Epithelial cell of prostate (primary cell): ENCODE results near the gene SPATA31C1.
"Not testable (repeated sequence)": the region's sequence is repeated elsewhere in the genome, so short reads cannot be mapped to it uniquely, and the experiment has no call there.

Experiments
- DNase-seq: peaks from one replicate; pipeline ENCODE4 v3.0.0-alpha.2; 2011; ENCODE audit warnings: low read depth, low spot score
- H3K27ac ChIP-seq: fragments of 450-650 bp; 2 replicates; pipeline ENCODE4 v1.5.1; 2017; ENCODE audit warnings: mild to moderate bottlenecking

Gene SPATA31C1

GRCh38 chr9:87929152-87929551, 11.4 kb downstream of the SPATA31C1 start:
- not testable (repeated sequence) for H3K27ac ChIP-seq, DNase-seq

DNA sequence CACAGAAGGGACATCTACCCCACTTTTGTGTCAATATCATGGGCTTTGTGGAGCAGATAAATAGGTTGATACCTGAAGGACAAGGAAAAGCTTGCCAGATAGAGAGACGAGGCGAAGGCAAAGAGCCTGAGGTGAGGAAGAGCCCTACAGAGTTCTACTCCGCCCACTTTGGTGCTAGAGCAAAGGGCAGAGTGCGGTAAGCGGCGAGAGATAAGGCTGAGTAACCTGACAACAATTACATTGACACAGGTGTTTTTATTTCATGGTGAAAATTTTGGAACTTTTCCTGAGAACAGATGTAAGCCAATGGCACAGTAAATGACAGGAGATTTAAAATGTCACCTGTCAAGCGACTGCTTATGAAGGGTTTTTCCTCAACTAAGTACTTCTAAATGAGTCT, 16.7 kb downstream of the SPATA31C1 start:
- H3K27ac ChIP-seq, DNase-seq: not testable (repeated sequence)

DNA sequence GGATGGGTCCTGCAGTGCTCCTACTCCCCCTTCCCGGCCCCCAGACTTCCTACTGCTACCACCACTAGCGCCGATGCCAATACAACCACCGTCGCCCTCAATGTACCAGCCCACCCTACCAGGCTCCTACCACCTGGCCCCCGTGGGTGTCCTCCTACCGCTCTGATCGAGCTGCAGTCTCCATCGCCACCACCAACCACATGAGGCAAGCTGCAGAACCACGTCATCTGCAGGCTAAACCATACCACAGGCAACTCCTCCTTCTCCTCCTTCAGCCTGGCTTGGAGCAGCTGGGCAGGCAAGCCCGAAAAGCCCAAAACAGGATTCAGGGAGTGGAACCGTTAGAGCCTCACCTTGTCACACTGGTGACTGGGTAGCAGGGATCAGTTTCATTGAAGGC, 19.6 kb downstream of the SPATA31C1 start:
- H3K27ac ChIP-seq, DNase-seq: not testable (repeated sequence)

DNA sequence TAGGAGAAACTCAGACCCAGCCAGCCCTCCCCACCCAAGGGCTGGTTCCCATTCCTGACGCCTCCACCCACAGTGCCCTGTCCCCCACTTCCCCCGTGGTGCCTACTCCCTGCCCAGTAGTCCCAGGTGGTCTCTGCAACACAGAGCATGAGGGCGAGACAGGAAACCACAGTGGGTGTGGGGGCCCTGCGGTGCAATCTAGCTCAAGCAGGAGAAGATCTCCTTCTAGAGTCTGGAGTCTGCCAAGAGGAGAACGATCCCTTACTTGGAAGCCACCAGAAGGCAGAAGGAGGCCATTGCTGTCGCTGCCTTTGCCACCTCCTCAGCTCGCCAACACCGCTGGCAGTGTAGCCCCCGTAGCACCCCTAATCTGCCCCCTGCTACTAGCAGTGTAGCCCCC, 20.2 kb downstream of the SPATA31C1 start:
- H3K27ac ChIP-seq, DNase-seq: not testable (repeated sequence)

DNA sequence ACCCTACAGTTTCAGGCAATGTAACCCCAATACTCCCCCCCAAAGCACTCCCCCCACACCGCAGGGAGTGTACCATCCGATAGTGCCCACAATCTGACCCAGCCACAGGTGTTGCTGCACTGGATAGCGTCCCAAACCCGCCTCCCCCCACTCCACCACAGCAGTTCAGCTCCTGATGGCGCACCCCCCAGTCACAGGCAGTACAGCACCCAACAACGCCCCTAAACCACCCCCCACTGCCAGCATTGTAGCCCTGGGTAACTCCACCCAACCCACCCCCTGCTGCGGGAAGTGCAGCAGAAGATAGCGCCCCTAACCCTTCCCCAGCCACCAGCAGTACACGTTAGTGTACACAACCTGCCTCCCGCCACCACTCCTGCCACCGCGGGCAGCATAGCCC, 20.6 kb downstream of the SPATA31C1 start:
- H3K27ac ChIP-seq, DNase-seq: not testable (repeated sequence)

DNA sequence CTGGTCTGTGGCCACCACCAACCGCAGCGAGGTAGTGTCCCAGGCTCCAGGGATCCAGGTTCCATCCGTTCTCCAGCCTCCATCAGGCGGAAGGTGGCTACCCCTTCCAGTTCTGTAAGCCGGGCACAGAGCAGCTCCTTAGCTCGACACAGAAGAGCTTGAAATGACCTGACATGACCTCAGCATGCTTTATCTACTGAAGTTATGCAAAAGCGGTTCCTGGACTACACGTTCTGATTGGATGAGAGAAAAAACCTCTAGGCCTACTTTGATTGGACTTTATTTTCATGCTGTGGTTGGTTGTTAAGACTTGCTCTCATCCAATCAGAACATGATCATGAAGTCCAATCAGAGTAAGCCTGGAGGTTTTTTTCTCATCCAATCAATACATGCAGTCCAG, 21.3 kb downstream of the SPATA31C1 start:
- H3K27ac ChIP-seq, DNase-seq: not testable (repeated sequence)

DNA sequence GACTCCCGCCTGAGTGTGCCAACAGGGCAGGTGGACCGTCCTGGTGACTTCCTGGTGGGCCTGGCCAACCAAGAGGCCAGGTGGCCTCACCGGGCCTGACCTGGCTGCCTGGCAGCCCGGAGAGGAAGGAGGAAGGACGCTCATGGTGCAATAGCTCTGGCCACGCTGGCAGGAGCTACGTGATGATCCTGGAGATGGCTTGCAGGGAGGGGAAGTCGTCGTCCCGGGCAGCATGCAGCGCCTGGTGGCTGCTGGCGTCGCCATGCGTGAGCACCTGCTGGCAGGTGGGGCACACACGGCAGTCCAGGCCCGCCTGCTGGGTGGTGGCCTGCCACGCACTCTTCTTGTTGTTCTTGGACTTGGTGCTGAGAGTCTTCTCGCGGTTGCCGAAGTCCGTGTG, 26.3 kb downstream of the SPATA31C1 start:
- no peak for DNase-seq
- H3K27ac ChIP-seq, result no peak overlapping the region

- no peak for DNase-seq
- H3K27ac ChIP-seq, result no peak overlapping the region
These were observed 26.9 kb downstream of the SPATA31C1 start for GRCh38 chr9:87944682-87945081.

DNA sequence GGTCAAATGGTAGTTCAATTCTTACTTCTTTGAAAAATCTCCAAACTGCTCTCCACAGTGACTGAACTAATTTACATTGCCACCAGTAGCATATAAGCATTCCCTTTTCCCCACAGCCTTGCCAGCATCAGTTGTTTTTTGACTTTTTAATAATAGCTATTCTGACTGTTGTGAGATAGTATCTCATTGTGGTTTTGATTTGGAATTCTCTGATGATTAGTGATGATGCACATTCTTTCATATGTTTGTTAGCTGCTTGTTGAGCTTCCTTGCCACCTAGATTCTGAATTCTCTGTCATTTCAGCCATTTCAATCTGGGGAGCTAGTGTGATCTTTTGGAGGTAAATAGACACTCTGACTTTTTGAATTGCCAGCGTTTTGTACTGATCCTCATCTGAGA, 32.5 kb downstream of the SPATA31C1 start:
- H3K27ac ChIP-seq, result no peak overlapping the region
- DNase-seq, result no peak

DNA sequence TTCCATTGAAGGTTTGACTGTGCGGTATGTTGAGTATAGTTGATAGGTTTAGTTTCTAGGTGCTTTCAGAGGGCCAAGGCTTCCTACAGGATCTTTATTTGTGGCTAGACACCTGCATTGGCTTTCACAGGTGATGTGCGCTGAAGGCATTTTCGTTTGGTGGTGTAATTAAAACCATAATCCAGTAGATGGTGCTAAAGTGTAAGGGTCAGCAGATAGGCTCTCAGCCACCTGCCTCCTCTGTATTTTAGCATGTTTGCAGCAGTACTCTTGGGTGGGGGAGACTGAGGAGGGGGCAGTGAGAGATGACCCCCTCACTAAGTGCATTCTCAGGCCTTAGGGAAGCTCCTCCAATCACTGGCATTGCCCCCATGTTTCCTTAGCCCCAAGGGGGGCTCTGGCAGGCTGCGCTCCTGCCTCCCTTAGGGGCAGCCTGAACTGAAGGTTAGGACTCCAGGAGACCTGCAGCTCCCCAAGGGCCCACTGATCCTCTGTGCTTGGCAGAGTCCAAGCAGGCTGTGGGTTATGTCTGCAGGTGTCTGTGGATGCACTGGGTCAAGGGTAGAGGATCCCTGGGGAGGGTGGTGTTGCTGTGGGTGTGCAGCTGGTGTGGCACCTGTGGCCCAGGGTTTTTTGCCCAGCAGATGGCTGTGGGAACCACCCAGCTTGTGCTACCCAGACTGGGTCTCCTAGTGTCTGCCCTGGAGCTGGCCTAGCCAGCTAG, 33.2 kb downstream of the SPATA31C1 start:
- H3K27ac ChIP-seq, result no peak overlapping the region
- no peak for DNase-seq

DNA sequence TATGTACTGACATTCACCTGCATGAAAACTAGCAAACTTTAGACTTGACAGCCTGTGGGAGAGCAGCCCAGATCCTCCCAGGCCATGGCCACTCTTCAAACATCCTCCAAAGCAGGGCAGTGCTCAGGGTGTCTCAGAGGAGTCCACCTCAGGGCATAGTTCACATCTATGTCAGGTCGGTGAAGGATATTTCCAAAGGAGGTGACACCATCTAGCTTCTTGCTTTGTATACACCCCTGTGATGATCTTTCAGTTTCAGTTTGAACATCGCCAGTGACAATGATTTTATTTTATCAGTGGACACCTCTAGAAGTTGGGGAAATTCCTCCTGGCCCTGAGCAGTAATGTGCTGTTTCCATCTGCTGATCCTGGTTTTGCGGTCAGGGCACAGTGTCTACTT, 36.5 kb downstream of the SPATA31C1 start:
- no peak overlapping the region for H3K27ac ChIP-seq
- DNase-seq, result no peak

DNA sequence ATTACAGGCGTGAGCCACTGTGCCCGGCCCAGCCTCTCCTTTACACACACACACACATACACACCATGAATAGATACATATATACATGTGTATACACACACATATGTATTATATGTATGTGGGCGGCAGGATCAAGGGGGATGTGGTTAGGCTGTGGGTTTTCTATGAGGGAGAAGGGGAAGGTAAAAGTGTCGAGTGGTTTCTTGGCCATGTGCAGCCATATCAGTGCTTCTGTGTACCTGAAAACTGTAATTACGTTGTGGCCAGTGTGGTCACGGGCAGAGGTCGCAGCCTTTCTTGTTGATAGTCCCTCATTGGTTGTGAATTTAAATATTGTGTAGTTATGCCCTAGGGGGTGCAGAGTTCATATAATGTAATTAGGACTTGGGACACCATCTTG, 40.1 kb downstream of the SPATA31C1 start:
- H3K27ac ChIP-seq, result no peak overlapping the region
- no peak for DNase-seq

- DNase-seq, result no peak
- no peak overlapping the region for H3K27ac ChIP-seq
These were observed 40.8 kb downstream of the SPATA31C1 start for GRCh38 chr9:87958591-87958990.

GRCh38 chr9:87959916-87960581, 42.3 kb downstream of the SPATA31C1 start:
- DNase-seq, result no peak
- no peak overlapping the region for H3K27ac ChIP-seq

DNA sequence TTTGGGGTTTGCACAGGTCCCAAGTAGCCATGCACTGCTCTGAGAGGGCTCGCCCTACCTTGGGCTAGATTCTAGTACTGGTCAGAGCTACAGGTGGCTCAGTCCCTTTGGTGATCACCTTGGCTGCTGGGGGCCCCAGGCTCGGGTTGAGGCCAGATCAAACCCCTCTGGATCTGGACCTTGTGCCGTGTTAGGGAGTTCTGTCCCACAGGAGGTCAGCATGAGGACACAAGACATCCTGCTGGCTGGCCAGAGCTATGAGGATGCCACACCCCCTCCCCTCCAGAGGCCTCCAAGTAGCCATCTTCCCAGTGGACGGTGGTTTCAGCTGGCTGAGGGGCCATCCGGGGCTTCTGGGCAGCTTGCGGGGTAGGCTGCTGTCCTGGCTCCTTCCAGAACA, 46.0 kb downstream of the SPATA31C1 start:
- no peak for DNase-seq
- no peak overlapping the region for H3K27ac ChIP-seq

DNA sequence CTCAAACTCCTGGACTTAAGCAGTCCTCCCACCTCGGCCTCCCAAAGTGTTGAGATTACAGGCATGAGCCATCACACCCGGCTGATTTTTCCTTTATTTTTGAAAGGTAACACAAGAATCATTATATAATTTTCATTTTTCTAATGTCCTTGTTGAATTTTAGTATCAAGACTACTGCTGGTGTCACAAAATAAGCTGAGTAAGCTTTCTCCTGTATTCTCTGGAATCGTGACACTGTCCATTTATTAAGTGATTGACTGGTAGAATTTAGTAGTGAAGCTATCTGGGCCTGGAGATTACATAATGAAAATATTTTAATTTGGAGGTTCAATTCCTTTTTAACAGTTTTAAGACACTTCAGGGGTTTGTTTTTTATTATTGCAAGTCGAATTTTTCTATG, 47.1 kb downstream of the SPATA31C1 start:
- H3K27ac ChIP-seq, result no peak overlapping the region
- DNase-seq, result no peak

DNA sequence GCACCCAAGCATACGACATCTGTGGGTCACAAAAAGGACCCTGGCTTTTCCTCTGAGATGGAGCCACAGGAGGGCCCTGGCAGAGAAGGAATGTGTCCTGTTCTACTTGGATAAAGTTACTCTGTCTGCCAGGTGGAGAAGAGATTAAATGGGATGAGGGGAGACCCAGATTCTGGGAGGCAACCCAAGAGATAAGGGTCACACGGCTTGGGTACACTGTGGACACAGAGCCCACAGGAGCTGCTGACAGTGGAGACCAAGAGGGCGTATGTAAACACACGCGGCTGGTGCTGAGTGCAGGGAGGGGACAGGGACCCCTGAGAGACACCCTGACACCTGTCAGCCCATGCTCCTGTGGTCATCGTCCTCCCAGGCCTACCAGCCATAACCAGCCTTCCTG, 50.4 kb downstream of the SPATA31C1 start:
- H3K27ac ChIP-seq, result no peak overlapping the region
- DNase-seq, result no peak

DNA sequence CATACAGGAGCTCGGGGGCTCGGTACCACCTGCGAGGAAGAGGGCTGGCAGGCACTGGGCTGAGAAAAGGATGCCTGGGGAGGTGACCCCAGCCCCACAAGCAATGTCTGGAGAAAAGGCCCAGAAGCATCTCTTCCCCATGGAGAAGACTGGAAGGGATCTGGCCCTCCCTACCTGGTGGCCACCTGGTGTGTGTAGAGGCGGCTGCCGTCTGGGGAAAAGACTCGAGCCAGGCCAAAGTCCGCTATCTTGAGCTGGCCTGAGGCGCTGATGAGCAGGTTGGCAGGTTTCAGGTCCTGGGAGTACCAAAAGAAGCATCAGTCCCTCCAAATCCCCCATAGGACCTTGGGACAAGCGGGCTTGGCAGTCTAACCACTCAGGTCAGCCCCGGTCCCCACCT, 52.8 kb downstream of the SPATA31C1 start:
- no peak overlapping the region for H3K27ac ChIP-seq
- no peak for DNase-seq

DNA sequence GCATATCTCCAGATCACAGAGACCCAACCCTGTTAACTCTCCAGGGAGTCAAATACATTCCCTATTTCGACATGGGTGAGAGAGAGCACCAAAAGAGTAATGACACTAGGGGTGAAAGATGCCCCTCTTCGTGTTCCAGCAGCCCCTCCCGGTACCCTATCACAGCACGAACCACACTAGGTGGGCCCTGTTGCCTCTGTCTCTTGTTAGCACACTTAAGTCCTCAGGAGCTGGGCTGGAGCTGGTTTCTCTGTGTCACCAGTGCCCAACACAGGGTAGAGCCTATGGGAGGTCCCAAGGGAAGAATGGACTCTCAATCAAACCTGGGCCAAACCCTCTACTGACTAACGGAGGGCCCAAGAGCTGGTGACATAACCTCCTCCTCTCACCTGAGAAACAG, 55.4 kb downstream of the SPATA31C1 start:
- H3K27ac ChIP-seq, result no peak overlapping the region
- DNase-seq, result no peak
